Fibroblast of mammary gland (primary cell): ENCODE measurements around the gene NFATC2.

Experiments
- DNase-seq: peaks from one replicate; pipeline ENCODE4 v3.0.0-alpha.2; 2010; ENCODE audit warnings: low read depth
- H3K4me3 ChIP-seq: 2 replicates; pipeline ENCODE4 v1.5.1; 2011; ENCODE audit warnings: low read depth, mild to moderate bottlenecking, low read length, moderate library complexity; ENCODE audit not compliant: control insufficient read depth
- TF ChIP-seq, protein P1 (sequence below): conservative IDR thresholded peaks from 2 replicates; pipeline ENCODE4 v1.5.1; 2011; ENCODE audit warnings: low read depth, low read length, inconsistent platforms; ENCODE audit not compliant: control insufficient read depth, insufficient read depth

Gene NFATC2

DNA sequence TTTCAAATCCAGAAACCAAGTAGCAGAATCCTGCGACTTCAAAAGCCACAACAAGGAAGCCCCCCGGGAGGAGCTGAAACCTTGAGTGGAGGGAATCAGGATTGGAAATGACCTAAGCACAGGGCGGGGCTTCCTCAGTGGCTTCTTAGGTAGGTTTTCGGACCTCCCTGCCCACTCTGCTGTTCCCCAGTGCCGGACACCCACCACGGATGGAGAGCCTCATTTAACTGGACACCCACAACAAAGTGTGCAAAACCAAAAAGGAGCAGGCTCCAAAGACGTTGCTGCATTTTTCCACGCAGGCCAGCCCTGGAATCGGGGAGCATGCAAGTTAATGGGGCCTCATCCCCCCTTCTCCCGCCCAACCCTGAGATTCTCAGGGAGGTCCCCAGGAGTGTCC, 144.4 kb downstream of the NFATC2 start:
- DNase-seq, result no peak
- H3K4me3 ChIP-seq, result no peak overlapping the region
- TF ChIP-seq, protein P1, sequence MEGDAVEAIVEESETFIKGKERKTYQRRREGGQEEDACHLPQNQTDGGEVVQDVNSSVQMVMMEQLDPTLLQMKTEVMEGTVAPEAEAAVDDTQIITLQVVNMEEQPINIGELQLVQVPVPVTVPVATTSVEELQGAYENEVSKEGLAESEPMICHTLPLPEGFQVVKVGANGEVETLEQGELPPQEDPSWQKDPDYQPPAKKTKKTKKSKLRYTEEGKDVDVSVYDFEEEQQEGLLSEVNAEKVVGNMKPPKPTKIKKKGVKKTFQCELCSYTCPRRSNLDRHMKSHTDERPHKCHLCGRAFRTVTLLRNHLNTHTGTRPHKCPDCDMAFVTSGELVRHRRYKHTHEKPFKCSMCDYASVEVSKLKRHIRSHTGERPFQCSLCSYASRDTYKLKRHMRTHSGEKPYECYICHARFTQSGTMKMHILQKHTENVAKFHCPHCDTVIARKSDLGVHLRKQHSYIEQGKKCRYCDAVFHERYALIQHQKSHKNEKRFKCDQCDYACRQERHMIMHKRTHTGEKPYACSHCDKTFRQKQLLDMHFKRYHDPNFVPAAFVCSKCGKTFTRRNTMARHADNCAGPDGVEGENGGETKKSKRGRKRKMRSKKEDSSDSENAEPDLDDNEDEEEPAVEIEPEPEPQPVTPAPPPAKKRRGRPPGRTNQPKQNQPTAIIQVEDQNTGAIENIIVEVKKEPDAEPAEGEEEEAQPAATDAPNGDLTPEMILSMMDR, result no peak

DNA sequence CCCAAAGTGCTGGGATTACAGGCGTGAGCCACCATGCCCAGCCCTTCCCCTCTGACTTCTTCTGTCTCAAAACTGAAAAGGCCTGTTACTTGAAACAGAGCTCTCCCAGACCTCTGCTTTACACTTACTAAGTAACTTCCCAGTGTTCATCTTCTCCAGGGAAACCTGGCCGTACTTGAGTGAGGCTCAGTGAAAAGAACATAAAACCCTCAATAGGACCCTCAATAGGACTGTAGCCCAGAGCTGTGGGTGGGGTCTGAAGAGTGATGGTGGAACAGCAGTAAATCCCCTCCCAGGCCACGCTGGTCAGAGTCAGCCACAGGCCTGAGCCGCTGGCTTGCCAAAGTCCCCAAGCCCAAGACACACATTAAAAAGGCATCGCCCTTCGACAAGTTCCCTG, 145.4 kb downstream of the NFATC2 start:
- TF ChIP-seq, protein P1, result no peak

DNA sequence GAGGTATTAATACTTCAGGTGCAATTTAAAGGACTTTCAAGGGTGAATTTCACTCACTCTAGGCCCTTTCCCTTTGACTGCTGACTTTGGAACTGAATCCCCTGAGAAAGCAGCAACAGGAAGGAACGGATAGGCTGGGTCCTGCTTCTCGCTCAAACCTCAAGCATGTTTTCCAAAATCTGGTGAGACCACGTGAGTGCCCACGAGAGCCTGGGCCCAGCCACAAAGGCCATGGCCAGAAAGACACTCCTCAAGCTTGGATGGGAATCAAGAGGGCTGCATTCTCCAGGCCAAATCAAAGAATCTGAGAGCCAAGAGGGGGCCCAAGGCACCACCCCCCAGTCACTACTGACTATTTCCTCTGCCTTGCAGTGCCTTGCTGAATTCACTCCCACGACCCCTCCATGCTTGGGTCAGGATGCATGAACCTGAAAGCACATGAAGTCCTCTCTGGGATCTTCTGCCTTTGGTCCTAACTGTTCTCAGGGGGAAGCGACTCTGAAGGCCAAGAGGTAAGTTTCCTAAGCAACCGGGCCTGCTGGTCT, 146.1 kb downstream of the NFATC2 start:
- TF ChIP-seq, protein P1, result no peak
- DNase-seq, result no peak
- no peak overlapping the region for H3K4me3 ChIP-seq

More for the DNA sequence above, 145.4 kb downstream of the NFATC2 start:
- H3K4me3 ChIP-seq, result no peak overlapping the region
- DNase-seq, result no peak

DNA sequence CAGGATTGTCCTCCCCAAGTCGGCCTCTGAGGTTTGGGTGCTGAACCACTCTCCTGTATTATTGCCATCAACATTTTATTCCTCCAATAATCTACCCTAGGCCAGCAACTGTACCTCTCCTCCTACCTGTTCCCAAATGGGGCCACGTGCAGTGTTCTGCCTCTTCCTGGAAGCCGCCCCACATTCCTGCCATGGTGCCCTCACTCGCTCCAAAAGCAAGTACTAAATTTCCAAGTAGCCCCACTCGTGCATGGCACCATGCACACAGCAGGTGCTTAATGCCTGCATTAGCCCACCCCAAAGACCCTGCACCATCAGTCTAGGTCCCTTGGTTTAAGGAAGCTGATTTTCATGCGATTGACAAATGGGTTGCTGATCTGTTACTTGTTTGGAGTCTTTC, 147.8 kb downstream of the NFATC2 start:
- DNase-seq, result no peak
- TF ChIP-seq, protein P1, result no peak
- no peak overlapping the region for H3K4me3 ChIP-seq

DNA sequence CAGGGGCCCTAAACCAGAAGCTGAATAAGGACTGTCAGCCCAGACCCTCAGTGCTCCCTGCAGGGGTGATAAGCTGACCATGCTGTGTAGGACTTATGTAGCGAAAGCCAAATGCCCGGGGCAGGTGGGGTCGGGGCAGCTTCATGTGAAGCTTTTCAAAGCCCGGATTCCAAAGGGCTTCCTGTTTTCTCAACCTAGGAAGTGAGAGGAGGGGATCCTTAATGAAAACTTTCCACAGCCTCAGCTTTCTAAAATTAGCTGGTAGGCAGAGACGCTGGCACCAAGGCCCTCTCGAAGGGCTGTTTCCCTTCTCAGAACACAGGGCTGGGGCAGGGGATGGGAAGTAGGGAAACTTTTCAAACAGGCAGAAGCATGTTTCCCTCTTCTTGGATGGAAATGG, 148.9 kb downstream of the NFATC2 start:
- DNase-seq, result no peak
- no peak overlapping the region for H3K4me3 ChIP-seq
- TF ChIP-seq, protein P1, result no peak

DNA sequence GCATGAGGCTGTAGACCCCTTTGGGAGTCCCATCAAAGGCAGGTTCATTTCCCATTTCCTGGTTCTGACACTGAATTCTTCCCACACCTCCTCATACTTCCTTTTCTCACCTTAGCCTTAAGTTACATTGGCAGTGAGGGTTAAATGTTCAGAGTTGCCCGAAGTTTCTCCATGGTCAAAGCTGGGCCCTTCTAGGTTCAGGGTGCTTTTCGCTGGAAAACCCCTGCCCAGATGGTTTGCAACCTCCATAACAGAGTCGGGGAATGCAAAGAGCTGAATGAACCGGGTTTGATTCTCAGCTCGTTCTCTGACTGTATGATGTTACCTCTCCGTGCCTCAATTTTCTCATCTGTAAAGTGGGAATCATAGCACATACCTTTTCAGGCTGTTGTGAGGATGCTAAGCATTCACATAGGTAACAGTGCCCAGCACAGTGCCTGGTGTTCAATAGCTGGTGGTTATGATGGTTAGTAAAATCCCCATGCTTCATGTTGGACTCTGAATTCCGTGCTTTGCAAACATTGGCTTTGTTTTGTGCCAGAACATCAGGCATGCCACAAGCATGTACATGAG, 149.8 kb downstream of the NFATC2 start:
- no peak overlapping the region for H3K4me3 ChIP-seq
- TF ChIP-seq, protein P1, result no peak
- no peak for DNase-seq
